ENCODE results near the gene LRRC4C.

- no peak for TF ChIP-seq REST (IDR thresholded peaks at IDR 0.05; ENCODE audit: low read depth)
- no peak for TF ChIP-seq ZBTB7A (IDR thresholded peaks at IDR 0.05; ENCODE audit: low read depth)
- TF ChIP-seq FOXM1 (IDR thresholded peaks at IDR 0.05; ENCODE audit: borderline replicate concordance, low read depth) = no peak
- no peak for TF ChIP-seq CREB1 (IDR thresholded peaks at IDR 0.05; ENCODE audit: low read depth)
- TF ChIP-seq TCF12 (IDR thresholded peaks at IDR 0.05; ENCODE audit: low read depth) = no peak
- no peak for TF ChIP-seq RAD21 (IDR thresholded peaks at IDR 0.05; ENCODE audit: low read depth)
- TF ChIP-seq EGR1 (IDR thresholded peaks at IDR 0.05) = no peak
Measured at GRCh38 chr11:40255457-40255856, 1204.0 kb downstream of the LRRC4C start.
